ENCODE measurements around the gene ZC3H4. TPM values are rescaled to one million over a fixed set of nuclear protein-coding genes. Genes with fewer than 3 reads are reported as not detected.

Gene ZC3H4
- total and polyA plus RNA-seq, 2 donors (not counting 1 experiment from before 2014, with no cell fraction given), result 12.7 to 73.7 TPM

DNA sequence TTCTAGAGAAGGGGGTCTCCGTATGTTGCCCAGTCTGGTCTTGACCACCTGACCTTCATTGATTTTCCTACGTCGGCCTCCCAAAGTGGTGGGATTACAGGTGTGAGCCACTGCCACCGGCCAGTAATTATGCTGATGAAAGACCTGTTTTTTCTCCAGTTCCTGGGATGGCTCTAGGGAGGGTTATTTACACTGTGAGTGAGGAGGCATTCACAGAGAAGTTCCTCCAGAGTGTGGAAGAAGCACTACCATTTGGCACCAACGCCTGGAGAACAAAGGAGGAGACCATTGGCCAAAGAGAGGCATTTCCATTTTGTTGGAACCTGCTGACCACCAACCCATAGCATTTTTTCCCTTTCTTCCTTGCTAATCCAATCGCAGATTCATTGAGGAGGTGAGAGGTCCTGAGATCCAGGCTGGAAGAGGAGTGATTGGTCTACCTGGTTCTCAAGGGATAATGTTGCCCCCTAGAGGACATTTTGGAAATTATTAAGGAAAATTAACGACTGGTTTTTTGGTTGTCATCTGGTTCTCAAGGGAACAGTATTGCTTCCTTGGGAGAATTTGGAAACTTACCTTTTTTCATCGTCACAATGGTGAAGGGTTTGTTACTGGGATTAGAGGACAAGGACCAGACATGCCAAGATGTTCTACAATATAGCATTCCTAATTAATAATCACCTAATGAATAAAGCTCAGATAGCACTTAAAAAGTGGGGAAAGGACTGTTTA, 11.5 kb upstream of the ZC3H4 start:
- Histone ChIP-seq H3K9ac (ENCODE audit: low read length) (no peak overlapping the region), H3K4me2 (replicated peaks; ENCODE audit: low read depth, low read length, poor library complexity, severe bottlenecking) (no peak overlapping the region), H2AFZ (ENCODE audit: insufficient read depth, low read depth, low read length, poor library complexity, severe bottlenecking) (no peak overlapping the region), H4K20me1 (ENCODE audit: control insufficient read depth, insufficient read depth, low read length, poor library complexity, severe bottlenecking) (no peaks in the 10 kb centered on the region), H3K9me3 (ENCODE audit: control extremely low read depth in 1 of 3, control insufficient read depth in 2 of 3, insufficient read depth in 1 of 3, low read length in 2 of 3) (no peaks in the 10 kb centered on the region), H3K27ac (ENCODE audit: low read length in 2 of 2) (no peak overlapping the region), H3K4me1 (ENCODE audit: control insufficient read depth in 2 of 2, insufficient read depth in 2 of 2, low read length in 2 of 2) (peaks cover 0 to 1% of the 10 kb centered on the region in 2 donors), H3K79me2 (ENCODE audit: control insufficient read depth, insufficient read depth, low read length) (no peaks in the 10 kb centered on the region), H3K4me3 (ENCODE audit: control extremely low read depth in 1 of 5, extremely low read depth in 1 of 5, insufficient read depth in 1 of 5, low read depth in 2 of 5, low read length in 4 of 5) (no peak overlapping the region), H3K27me3 (replicated peaks in 1 of 4; ENCODE audit: control extremely low read depth in 1 of 4, control insufficient read depth in 3 of 4, insufficient read depth in 4 of 4, low read length in 3 of 4) (no peaks in the 10 kb centered on the region), H3K36me3 (replicated peaks in 1 of 2; ENCODE audit: control extremely low read depth in 1 of 2, control insufficient read depth in 1 of 2, extremely low read depth in 1 of 2, insufficient read depth in 2 of 2, low read length in 1 of 2) (no peaks in the 10 kb centered on the region)
- H3K9me3 Mint-ChIP-seq (ENCODE audit: insufficient read depth), result no peaks in the 10 kb centered on the region
- intact Hi-C loops (cut with micrococcal nuclease), result loop anchor here (1.0 kb wide), 3 partner anchors 12 to 112 kb away; partner anchors contain the start of gene ZC3H4
- ChIA-PET CTCF (interaction anchor here (0.6 to 8.3 kb wide), 26 partner anchors 8 to 122 kb away, joined by 3 to 152 read pairs (median 5); partner anchors contain the start of gene ZC3H4), POLR2A (interaction anchor here (0.7 to 1.3 kb wide), 3 partner anchors 13 to 320 kb away, joined by 3 to 8 read pairs (median 8); partner anchors contain the start of gene ZC3H4)
- H3K4me1 Mint-ChIP-seq, result peaks cover 2% of the 10 kb centered on the region
- TF ChIP-seq EZH2 (IDR thresholded peaks at IDR 0.05; ENCODE audit: borderline replicate concordance, insufficient read depth, low read depth, low read length, poor library complexity, severe bottlenecking), result no peak
- TF ChIP-seq, protein P1, sequence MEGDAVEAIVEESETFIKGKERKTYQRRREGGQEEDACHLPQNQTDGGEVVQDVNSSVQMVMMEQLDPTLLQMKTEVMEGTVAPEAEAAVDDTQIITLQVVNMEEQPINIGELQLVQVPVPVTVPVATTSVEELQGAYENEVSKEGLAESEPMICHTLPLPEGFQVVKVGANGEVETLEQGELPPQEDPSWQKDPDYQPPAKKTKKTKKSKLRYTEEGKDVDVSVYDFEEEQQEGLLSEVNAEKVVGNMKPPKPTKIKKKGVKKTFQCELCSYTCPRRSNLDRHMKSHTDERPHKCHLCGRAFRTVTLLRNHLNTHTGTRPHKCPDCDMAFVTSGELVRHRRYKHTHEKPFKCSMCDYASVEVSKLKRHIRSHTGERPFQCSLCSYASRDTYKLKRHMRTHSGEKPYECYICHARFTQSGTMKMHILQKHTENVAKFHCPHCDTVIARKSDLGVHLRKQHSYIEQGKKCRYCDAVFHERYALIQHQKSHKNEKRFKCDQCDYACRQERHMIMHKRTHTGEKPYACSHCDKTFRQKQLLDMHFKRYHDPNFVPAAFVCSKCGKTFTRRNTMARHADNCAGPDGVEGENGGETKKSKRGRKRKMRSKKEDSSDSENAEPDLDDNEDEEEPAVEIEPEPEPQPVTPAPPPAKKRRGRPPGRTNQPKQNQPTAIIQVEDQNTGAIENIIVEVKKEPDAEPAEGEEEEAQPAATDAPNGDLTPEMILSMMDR (IDR thresholded peaks at IDR 0.05), result peak; percentile 81
- H3K27ac Mint-ChIP-seq, result no peak overlapping the region
- H3K4me3 Mint-ChIP-seq, result no peak overlapping the region
- ATAC-seq (ENCODE audit: low read depth) (peak; percentile 70), DNase-seq (peak; percentile 80)
- H3K27me3 Mint-ChIP-seq, result peaks cover 3% of the 10 kb centered on the region
- 64% methylated on average over 3 of the region's 8 CpGs for WGBS (ENCODE audit: insufficient coverage)

DNA sequence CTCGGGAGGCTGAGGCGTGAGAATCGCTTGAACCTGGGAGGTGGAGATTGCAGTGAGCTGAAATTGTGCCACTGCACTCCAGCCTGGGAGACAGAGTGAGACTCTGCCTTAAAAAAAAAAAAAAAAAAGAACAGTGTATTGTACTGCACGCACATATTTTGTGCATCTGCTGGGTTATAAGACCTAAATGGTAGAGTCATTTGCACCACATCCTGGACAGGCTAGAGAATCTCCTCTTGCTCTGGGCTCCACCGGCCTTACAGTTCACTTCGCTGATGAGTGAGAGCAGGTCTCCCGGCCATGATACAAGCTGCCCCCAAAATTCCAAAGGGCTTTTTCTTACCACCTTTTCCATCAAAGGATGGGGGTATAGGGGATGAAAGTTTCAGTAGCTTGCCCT, 9.8 kb upstream of the ZC3H4 start:
- Histone ChIP-seq H4K20me1 (ENCODE audit: control insufficient read depth, insufficient read depth, low read length, poor library complexity, severe bottlenecking) (no peaks in the 10 kb centered on the region), H3K27ac (ENCODE audit: low read length in 2 of 2) (no peak overlapping the region), H3K79me2 (ENCODE audit: control insufficient read depth, insufficient read depth, low read length) (no peaks in the 10 kb centered on the region), H2AFZ (ENCODE audit: insufficient read depth, low read depth, low read length, poor library complexity, severe bottlenecking) (no peak overlapping the region), H3K9ac (ENCODE audit: low read length) (no peak overlapping the region), H3K4me3 (ENCODE audit: control extremely low read depth in 1 of 5, extremely low read depth in 1 of 5, insufficient read depth in 1 of 5, low read depth in 2 of 5, low read length in 4 of 5) (no peak overlapping the region), H3K27me3 (replicated peaks in 1 of 4; ENCODE audit: control extremely low read depth in 1 of 4, control insufficient read depth in 3 of 4, insufficient read depth in 4 of 4, low read length in 3 of 4) (no peaks in the 10 kb centered on the region), H3K4me2 (replicated peaks; ENCODE audit: low read depth, low read length, poor library complexity, severe bottlenecking) (no peak overlapping the region), H3K4me1 (ENCODE audit: control insufficient read depth in 2 of 2, insufficient read depth in 2 of 2, low read length in 2 of 2) (no peaks in the 10 kb centered on the region), H3K9me3 (ENCODE audit: control extremely low read depth in 1 of 3, control insufficient read depth in 2 of 3, insufficient read depth in 1 of 3, low read length in 2 of 3) (no peaks in the 10 kb centered on the region), H3K36me3 (replicated peaks in 1 of 2; ENCODE audit: control extremely low read depth in 1 of 2, control insufficient read depth in 1 of 2, extremely low read depth in 1 of 2, insufficient read depth in 2 of 2, low read length in 1 of 2) (no peaks in the 10 kb centered on the region)
- ChIA-PET CTCF (interaction anchor here (0.7 to 3.7 kb wide), 18 partner anchors 10 to 1571 kb away, joined by 3 to 46 read pairs (median 4); partner anchors contain the start of gene ZC3H4), POLR2A (interaction anchor here (0.6 kb wide), 1 partner anchor 175 kb away, joined by 6 read pairs; no protein-coding TSS in a partner anchor)
- intact Hi-C loops (cut with micrococcal nuclease), result no loop called here
- Mint-ChIP-seq H3K27ac (no peak overlapping the region), H3K9me3 (ENCODE audit: insufficient read depth) (no peaks in the 10 kb centered on the region), H3K4me1 (peaks cover 2% of the 10 kb centered on the region), H3K27me3 (peaks cover 3% of the 10 kb centered on the region), H3K4me3 (no peak overlapping the region)
- TF ChIP-seq, protein P1 (IDR thresholded peaks at IDR 0.05), result no peak
- TF ChIP-seq EZH2 (IDR thresholded peaks at IDR 0.05; ENCODE audit: borderline replicate concordance, insufficient read depth, low read depth, low read length, poor library complexity, severe bottlenecking), result no peak
- DNase-seq (no peak), ATAC-seq (ENCODE audit: low read depth) (no peak)
- WGBS (ENCODE audit: insufficient coverage), result 96% methylated on average over 5 of the region's 7 CpGs
